ENCODE results near the gene TXNRD2. TPM values are rescaled to one million over a fixed set of nuclear protein-coding genes. Genes with fewer than 3 reads are reported as not detected.
A peak's percentile ranks its signal among the peaks of the same experiment; 100 is the strongest.
"Not testable (repeated sequence)": the region's sequence is repeated elsewhere in the genome, so short reads cannot be mapped to it uniquely, and the experiment has no call there.

Gene TXNRD2
- total RNA-seq, 1 donor from 2014 or later, result 50.4 TPM

DNA sequence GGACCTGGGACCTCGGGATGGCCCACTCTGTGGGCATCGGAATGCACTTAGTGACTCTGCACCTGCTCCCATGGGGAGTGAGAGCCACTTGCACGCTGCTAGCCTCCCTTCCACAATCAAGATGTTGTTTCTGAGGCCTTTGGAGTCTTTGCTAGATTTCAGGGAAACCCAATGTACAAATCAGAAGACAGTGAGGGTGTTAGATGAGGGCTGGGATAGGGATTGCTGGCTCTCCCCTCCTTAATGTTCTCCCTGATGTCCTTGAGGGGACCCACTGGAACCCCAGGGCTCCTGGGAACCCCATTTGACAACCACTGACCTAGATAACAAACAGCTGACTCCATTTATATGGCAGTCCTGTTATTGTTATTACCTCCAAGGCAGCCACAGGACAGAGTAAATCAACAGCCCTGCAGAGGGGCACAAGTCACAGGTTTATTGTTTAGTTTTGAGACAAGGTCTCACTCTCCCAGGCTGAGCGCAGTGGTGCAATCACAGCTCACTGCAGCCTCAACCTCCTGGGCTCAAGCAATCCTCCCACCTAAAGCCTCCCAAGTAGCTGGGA is 31.4 kb downstream of the TXNRD2 start:
- no peak overlapping the region for H3K4me3 ChIP-seq (ENCODE audit: low read depth, low read length)
- no peaks in the 10 kb centered on the region for H3K27me3 ChIP-seq (ENCODE audit: control insufficient read depth, insufficient read depth, low read length)
- peaks cover 2% of the 10 kb centered on the region for H3K36me3 ChIP-seq (ENCODE audit: control insufficient read depth, insufficient read depth, low read length)
- TF ChIP-seq, protein P1, sequence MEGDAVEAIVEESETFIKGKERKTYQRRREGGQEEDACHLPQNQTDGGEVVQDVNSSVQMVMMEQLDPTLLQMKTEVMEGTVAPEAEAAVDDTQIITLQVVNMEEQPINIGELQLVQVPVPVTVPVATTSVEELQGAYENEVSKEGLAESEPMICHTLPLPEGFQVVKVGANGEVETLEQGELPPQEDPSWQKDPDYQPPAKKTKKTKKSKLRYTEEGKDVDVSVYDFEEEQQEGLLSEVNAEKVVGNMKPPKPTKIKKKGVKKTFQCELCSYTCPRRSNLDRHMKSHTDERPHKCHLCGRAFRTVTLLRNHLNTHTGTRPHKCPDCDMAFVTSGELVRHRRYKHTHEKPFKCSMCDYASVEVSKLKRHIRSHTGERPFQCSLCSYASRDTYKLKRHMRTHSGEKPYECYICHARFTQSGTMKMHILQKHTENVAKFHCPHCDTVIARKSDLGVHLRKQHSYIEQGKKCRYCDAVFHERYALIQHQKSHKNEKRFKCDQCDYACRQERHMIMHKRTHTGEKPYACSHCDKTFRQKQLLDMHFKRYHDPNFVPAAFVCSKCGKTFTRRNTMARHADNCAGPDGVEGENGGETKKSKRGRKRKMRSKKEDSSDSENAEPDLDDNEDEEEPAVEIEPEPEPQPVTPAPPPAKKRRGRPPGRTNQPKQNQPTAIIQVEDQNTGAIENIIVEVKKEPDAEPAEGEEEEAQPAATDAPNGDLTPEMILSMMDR (IDR thresholded peaks at IDR 0.05; ENCODE audit: insufficient read depth, low read length, poor library complexity, severe bottlenecking), result no peak
- DNase-seq (ENCODE audit: low read depth), result no peak

DNA sequence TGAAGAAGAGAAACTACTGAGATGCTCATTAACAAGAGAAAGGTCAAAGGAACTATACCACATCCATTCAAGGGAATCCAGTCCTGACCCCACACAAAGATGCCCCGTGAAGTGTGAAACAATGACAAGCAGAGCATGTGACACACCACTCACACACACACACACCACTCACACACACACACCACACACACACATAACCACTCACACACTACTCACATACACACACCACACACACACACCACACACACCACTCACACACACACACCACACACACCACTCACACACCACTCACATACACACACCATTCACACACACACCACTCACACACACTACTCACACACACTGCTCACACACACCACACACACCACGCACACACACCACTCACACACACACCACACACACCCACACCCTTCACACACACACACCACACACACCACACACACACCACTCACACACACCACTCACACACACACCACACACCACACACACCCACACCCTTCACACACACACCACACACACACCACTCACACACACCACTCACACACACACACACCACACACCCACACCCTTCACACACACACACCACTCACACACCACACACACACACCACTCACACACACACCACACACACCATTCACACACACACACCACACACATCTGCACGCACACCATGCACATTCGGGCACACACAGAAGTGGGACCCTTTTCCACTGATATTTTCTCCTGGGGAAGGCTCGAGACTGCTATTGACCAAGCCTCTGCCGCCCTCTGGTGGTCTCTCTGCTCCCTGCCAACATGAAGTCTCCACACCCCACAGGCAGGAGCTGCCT is 32.1 kb downstream of the TXNRD2 start:
- TF ChIP-seq, protein P1 (IDR thresholded peaks at IDR 0.05; ENCODE audit: insufficient read depth, low read length, poor library complexity, severe bottlenecking), result peak; percentile 93
- H3K36me3 ChIP-seq (ENCODE audit: control insufficient read depth, insufficient read depth, low read length), result peaks cover 2% of the 10 kb centered on the region
- no peaks in the 10 kb centered on the region for H3K27me3 ChIP-seq (ENCODE audit: control insufficient read depth, insufficient read depth, low read length)
- H3K4me3 ChIP-seq (ENCODE audit: low read depth, low read length), result no peak overlapping the region
- DNase-seq (ENCODE audit: low read depth), result no peak

DNA sequence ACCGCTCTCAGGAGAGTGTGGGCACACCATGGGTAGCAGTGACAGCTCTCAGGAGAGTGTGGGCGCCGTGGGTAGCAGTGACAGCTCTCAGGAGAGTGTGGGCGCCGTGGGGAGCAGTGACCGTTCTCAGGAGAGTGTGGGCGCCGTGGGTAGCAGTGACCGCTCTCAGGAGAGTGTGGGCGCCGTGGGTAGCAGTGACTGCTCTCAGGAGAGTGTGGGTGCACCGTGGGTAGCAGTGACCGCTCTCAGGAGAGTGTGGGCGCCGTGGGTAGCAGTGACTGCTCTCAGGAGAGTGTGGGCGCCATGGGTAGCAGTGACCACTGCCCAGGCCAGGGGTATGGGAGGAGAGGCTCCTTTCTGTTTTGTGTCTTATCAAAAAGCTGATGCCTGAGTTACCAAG is 33.7 kb downstream of the TXNRD2 start:
- not testable (repeated sequence) for H3K4me3 ChIP-seq (ENCODE audit: low read depth, low read length); H3K36me3 ChIP-seq (ENCODE audit: control insufficient read depth, insufficient read depth, low read length); DNase-seq (ENCODE audit: low read depth); H3K27me3 ChIP-seq (ENCODE audit: control insufficient read depth, insufficient read depth, low read length)

DNA sequence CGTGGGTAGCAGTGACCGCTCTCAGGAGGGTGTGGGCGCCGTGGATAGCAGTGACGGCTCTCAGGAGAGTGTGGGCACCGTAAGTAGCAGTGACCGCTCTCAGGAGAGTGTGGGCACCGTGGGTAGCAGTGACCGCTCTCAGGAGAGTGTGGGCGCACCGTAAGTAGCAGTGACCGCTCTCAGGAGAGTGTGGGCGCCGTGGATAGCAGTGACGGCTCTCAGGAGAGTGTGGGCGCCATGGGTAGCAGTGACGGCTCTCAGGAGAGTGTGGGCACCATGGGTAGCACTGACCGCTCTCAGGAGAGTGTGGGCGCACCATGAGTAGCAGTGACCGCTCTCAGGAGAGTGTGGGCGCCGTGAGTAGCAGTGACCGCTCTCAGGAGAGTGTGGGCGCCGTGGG is 34.8 kb downstream of the TXNRD2 start:
- not testable (repeated sequence) for H3K36me3 ChIP-seq (ENCODE audit: control insufficient read depth, insufficient read depth, low read length); DNase-seq (ENCODE audit: low read depth); H3K4me3 ChIP-seq (ENCODE audit: low read depth, low read length); H3K27me3 ChIP-seq (ENCODE audit: control insufficient read depth, insufficient read depth, low read length)

DNA sequence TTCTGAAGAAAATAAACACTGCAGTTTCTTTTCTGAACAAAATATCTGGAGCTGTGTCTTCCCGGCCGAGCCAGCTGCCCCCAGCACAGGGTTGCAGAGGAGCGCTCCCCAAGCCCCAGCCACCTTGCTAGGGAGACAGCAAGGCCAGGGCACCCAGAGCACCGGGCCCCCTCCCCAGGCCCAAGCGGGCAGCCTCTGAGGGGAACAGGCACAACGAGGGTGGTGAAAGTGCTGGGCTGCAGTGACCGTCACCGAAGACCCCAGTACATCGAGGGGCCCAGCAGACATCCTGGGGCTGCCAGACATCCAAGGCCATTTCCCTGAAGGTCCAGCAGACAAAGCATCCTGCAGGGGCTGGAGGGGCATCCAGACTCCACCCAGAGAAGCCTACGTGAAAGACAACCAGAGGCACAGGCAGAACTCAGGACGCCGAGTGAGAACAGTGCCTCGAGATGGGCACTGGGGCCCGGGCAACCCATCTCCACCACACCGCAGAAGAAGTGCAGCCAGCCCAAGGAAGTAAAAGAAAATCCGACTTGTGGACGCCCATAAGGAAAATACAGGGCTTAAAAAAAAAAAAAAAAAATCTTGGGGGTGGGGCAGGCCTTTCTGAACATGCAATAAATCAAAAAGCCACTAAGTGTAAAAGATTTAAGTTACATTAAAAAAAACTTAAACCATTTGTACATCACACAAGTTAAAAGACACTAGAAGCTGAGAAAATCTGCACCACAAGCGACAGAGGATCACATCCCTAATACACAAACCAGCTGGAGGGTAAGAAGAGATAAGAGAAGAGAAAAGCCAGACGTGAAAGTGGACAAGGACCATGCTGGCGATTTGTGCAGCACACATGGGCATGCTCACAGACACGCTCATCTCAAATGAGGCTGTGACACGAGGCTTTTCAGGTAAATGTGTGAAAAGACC is 36.0 kb downstream of the TXNRD2 start:
- DNase-seq (ENCODE audit: low read depth), result no peak
- Histone ChIP-seq H3K36me3 (ENCODE audit: control insufficient read depth, insufficient read depth, low read length) (no peaks in the 10 kb centered on the region), H3K27me3 (ENCODE audit: control insufficient read depth, insufficient read depth, low read length) (no peaks in the 10 kb centered on the region), H3K4me3 (ENCODE audit: low read depth, low read length) (no peak overlapping the region)
- TF ChIP-seq, protein P1 (IDR thresholded peaks at IDR 0.05; ENCODE audit: insufficient read depth, low read length, poor library complexity, severe bottlenecking), result no peak

DNA sequence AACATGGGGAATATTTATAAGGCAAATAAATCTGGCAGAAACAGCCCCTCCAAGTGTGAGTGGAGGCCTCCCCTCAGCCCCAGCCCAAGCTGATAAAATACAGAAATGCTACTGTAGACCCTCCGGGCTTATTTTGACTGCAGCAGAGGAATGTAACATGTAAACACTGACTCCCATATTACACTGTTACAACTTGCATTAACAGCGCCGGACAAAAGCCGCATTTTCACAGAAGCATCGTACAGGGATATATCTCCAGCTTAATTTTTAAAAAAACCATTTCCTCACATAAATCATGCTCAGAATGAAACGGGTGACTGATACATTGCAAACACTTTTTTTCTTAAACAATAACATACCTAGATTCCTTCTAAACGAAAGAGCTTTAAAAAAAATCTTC is 36.7 kb downstream of the TXNRD2 start:
- H3K27me3 ChIP-seq (ENCODE audit: control insufficient read depth, insufficient read depth, low read length), result no peaks in the 10 kb centered on the region
- DNase-seq (ENCODE audit: low read depth), result no peak
- H3K36me3 ChIP-seq (ENCODE audit: control insufficient read depth, insufficient read depth, low read length), result no peaks in the 10 kb centered on the region
- TF ChIP-seq, protein P1 (IDR thresholded peaks at IDR 0.05; ENCODE audit: insufficient read depth, low read length, poor library complexity, severe bottlenecking), result no peak
- no peak overlapping the region for H3K4me3 ChIP-seq (ENCODE audit: low read depth, low read length)
